A549 (cell line): ENCODE results near the gene EP300.

Experiments
- CEBPB ChIP-seq, 2 experiments: fragments of >200 bp in 1 of 2; sonication (Bioruptor Twin) in 1 of 2; formaldehyde crosslinking in 1 of 2; IDR thresholded peaks; 2 replicates each; pipeline ENCODE4 v1.6.1; 2012 to 2016
- EP300 ChIP-seq, 2 experiments: fragments of >200 bp; sonication (Bioruptor Twin); formaldehyde crosslinking; IDR thresholded peaks; 2 replicates in 1 of 2; 3 replicates in 1 of 2; pipeline ENCODE4 v1.6.1; 2016 to 2017
- HDAC2 ChIP-seq: fragments of 200-600 bp; sonication (generic); IDR thresholded peaks from 2 replicates; pipeline ENCODE4 v1.6.1; 2016
- NR3C1 ChIP-seq: fragments of >200 bp; sonication (Bioruptor Twin); formaldehyde crosslinking; IDR thresholded peaks from 3 replicates; pipeline ENCODE4 v1.6.1; 2017
- RAD21 ChIP-seq, 2 experiments: fragments of >200 bp in 1 of 2; sonication (Bioruptor Twin) in 1 of 2; formaldehyde crosslinking in 1 of 2; IDR thresholded peaks in 1 of 2; conservative IDR thresholded peaks in 1 of 2; 2 replicates in 1 of 2; 3 replicates in 1 of 2; pipeline ENCODE4 v1.6.1; 2012 to 2018; ENCODE audit warnings: inconsistent platforms in 1 of 2
- TFCP2L1 ChIP-seq: fragments of 250-450 bp; sonication (Bioruptor Pico); IDR thresholded peaks from 2 replicates; pipeline ENCODE4 v1.5.0; 2021; ENCODE audit warnings: mild to moderate bottlenecking
- TF ChIP-seq, protein P1 (sequence below): fragments of >200 bp; sonication (Bioruptor Twin); formaldehyde crosslinking; IDR thresholded peaks from 3 replicates; pipeline ENCODE4 v1.5.1; 2016
- TF ChIP-seq, protein P2 (sequence below): fragments of 450-650 bp; IDR thresholded peaks from 2 replicates; pipeline ENCODE4 v1.6.1; 2014; ENCODE audit warnings: antibody characterized with exemption

DNA sequence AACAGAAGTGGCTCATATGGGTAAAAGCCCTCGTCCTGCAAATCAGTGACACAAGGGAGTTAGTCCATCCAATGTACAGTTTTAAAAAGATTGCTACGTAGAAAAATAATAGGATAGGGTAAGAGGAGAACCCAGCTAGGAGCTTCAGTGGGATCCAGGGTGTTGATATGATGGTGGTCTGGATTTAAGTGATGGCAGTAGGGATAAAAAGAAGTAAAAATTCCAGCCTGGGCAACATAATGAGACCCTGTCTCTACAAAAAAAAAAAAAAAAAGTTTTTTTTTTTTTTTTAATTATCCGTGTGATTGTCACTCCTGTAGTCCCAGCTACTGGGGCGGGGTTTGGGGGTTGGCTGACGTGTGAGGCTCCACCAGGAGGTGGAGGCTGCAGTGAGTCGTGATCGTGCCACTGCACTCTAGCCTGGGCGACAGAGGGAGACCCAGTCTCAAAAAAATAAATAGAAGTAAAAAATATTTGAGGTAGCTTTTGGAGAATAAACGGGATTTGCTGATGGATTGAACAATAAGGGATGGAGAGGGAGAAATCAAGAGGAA, 105.7 kb downstream of the EP300 start:
- TF ChIP-seq, protein P1, sequence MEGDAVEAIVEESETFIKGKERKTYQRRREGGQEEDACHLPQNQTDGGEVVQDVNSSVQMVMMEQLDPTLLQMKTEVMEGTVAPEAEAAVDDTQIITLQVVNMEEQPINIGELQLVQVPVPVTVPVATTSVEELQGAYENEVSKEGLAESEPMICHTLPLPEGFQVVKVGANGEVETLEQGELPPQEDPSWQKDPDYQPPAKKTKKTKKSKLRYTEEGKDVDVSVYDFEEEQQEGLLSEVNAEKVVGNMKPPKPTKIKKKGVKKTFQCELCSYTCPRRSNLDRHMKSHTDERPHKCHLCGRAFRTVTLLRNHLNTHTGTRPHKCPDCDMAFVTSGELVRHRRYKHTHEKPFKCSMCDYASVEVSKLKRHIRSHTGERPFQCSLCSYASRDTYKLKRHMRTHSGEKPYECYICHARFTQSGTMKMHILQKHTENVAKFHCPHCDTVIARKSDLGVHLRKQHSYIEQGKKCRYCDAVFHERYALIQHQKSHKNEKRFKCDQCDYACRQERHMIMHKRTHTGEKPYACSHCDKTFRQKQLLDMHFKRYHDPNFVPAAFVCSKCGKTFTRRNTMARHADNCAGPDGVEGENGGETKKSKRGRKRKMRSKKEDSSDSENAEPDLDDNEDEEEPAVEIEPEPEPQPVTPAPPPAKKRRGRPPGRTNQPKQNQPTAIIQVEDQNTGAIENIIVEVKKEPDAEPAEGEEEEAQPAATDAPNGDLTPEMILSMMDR: no peak
- TF ChIP-seq RAD21 (conservative IDR thresholded peaks at IDR 0.05 in 1 of 2, IDR thresholded peaks at IDR 0.05 in 1 of 2) (no peak), NR3C1 (no peak), CEBPB (IDR thresholded peaks at IDR 0.05) (no peak), EP300 (IDR thresholded peaks at IDR 0.05) (no peak), TFCP2L1 (no peak), HDAC2 (no peak)
- TF ChIP-seq, protein P2, sequence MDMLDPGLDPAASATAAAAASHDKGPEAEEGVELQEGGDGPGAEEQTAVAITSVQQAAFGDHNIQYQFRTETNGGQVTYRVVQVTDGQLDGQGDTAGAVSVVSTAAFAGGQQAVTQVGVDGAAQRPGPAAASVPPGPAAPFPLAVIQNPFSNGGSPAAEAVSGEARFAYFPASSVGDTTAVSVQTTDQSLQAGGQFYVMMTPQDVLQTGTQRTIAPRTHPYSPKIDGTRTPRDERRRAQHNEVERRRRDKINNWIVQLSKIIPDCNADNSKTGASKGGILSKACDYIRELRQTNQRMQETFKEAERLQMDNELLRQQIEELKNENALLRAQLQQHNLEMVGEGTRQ: no peak
